Loucy (cell line): ENCODE measurements around the gene PATE1.

Source experiments
- H2AFZ ChIP-seq: fragments of 200-600 bp; sonication (generic); 2 replicates; pipeline ENCODE4 v1.6.0; 2016; ENCODE audit warnings: antibody characterized with exemption, mild to moderate bottlenecking, low read length, moderate library complexity
- H3F3A ChIP-seq: fragments of 200-600 bp; 2 replicates; pipeline ENCODE4 v1.6.0; 2016; ENCODE audit warnings: antibody characterized with exemption, low read depth, mild to moderate bottlenecking
- H3K27me3 ChIP-seq: fragments of 200-600 bp; sonication (generic); 2 replicates; pipeline ENCODE4 v1.6.1; 2014; ENCODE audit warnings: low read length, mild to moderate bottlenecking; ENCODE audit not compliant: insufficient read depth, poor library complexity, severe bottlenecking
- H3K36me3 ChIP-seq: fragments of 200-600 bp; sonication (generic); 2 replicates; pipeline ENCODE4 v1.6.1; 2016; ENCODE audit warnings: low read length; ENCODE audit not compliant: insufficient read depth
- H3K4me1 ChIP-seq: fragments of 200-600 bp; sonication (generic); 2 replicates; pipeline ENCODE4 v1.5.1; 2014; ENCODE audit warnings: low read length, mild to moderate bottlenecking; ENCODE audit not compliant: insufficient read depth, poor library complexity, severe bottlenecking
- H3K4me2 ChIP-seq: fragments of 200-600 bp; sonication (generic); 2 replicates; pipeline ENCODE4 v1.6.0; 2014; ENCODE audit warnings: antibody characterized with exemption, low read length, low read depth, mild to moderate bottlenecking; ENCODE audit not compliant: poor library complexity, severe bottlenecking
- H3K4me3 ChIP-seq: fragments of 200-600 bp; sonication (generic); 2 replicates; pipeline ENCODE4 v1.5.1; 2014; ENCODE audit warnings: low read length, mild to moderate bottlenecking, mixed read lengths; ENCODE audit not compliant: poor library complexity, severe bottlenecking
- H3K79me2 ChIP-seq: fragments of 200-600 bp; sonication (generic); 2 replicates; pipeline ENCODE4 v1.6.1; 2014; ENCODE audit warnings: low read length; ENCODE audit not compliant: insufficient read depth
- H3K9ac ChIP-seq: fragments of 200-600 bp; sonication (generic); 2 replicates; pipeline ENCODE4 v1.6.0; 2014; ENCODE audit warnings: mild to moderate bottlenecking, low read depth, low read length, moderate library complexity; ENCODE audit not compliant: poor library complexity, severe bottlenecking
- H3K9me2 ChIP-seq: fragments of 200-600 bp; sonication (generic); replicated peaks from 2 replicates; pipeline ENCODE4 v1.6.1; 2016; ENCODE audit warnings: low read depth, low read length, mixed read lengths
- H3K9me3 ChIP-seq: fragments of 200-600 bp; sonication (generic); 2 replicates; pipeline ENCODE4 v1.6.1; 2014; ENCODE audit warnings: mild to moderate bottlenecking, antibody characterized with exemption, low read length, low read depth; ENCODE audit not compliant: insufficient read depth
- H4K20me1 ChIP-seq: fragments of 200-600 bp; sonication (generic); 2 replicates; pipeline ENCODE4 v1.6.0; 2014; ENCODE audit warnings: antibody characterized with exemption, low read length, mild to moderate bottlenecking; ENCODE audit not compliant: insufficient read depth, poor library complexity, severe bottlenecking
- EZH2phosphoT487 ChIP-seq: fragments of 200-600 bp; IDR thresholded peaks from 2 replicates; pipeline ENCODE4 v1.6.1; 2018; ENCODE audit warnings: antibody characterized with exemption, mild to moderate bottlenecking, moderate library complexity, borderline replicate concordance
- TF ChIP-seq, protein P1 (sequence below): fragments of 200-600 bp; sonication (generic); conservative IDR thresholded peaks from 2 replicates; pipeline ENCODE4 v1.5.1; 2014; ENCODE audit warnings: mild to moderate bottlenecking, antibody characterized with exemption, low read length

Gene PATE1

DNA sequence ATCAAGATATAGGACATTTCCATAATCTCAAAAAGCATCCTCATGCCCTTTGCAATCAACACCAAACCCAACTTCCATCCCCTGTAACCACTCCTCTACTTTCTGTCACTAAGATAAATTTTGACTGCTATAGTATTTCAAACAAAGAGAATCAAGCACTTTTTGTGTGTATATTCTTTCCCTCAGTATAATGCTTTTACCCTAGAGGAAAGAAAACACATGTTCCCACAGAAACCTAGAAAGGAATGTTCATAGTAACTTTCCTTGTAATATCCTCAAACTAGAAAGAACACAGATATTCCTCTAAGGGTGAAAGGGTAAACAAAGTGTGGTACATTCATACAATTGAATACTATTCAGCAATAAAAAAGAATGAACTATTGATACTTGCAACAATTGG, 5.5 kb upstream of the PATE1 start:
- Histone ChIP-seq H3K9me3 (no peaks in the 10 kb centered on the region), H3K4me1 (no peaks in the 10 kb centered on the region), H3K36me3 (no peaks in the 10 kb centered on the region), H4K20me1 (no peaks in the 10 kb centered on the region), H3F3A (no peaks in the 10 kb centered on the region), H3K4me2 (no peak overlapping the region), H3K4me3 (no peak overlapping the region), H3K27me3 (no peaks in the 10 kb centered on the region), H3K79me2 (no peaks in the 10 kb centered on the region), H3K9ac (no peak overlapping the region), H2AFZ (no peak overlapping the region), H3K9me2 (no peaks in the 10 kb centered on the region)
- TF ChIP-seq EZH2phosphoT487: no peak
- TF ChIP-seq, protein P1, sequence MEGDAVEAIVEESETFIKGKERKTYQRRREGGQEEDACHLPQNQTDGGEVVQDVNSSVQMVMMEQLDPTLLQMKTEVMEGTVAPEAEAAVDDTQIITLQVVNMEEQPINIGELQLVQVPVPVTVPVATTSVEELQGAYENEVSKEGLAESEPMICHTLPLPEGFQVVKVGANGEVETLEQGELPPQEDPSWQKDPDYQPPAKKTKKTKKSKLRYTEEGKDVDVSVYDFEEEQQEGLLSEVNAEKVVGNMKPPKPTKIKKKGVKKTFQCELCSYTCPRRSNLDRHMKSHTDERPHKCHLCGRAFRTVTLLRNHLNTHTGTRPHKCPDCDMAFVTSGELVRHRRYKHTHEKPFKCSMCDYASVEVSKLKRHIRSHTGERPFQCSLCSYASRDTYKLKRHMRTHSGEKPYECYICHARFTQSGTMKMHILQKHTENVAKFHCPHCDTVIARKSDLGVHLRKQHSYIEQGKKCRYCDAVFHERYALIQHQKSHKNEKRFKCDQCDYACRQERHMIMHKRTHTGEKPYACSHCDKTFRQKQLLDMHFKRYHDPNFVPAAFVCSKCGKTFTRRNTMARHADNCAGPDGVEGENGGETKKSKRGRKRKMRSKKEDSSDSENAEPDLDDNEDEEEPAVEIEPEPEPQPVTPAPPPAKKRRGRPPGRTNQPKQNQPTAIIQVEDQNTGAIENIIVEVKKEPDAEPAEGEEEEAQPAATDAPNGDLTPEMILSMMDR: no peak

DNA sequence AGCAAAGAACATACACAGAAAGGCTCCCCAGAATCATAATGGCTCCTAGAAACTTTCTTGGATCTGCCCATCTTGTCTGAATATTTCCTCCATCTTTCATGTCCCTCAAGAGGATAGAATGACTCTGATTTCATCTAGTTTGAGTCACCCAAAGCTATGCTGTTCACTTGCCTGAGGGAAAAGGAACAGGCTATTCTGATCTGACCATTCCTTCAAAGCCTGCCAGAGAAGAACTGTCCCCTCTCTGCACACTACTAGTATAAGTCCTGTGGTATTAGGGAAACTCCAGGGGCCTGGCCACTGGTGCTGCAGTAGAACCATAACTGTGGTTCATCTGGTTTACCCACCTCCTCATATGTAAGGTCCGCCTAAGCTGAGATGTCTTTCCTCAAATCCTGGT, 2.4 kb upstream of the PATE1 start:
- Histone ChIP-seq H3K4me3 (no peak overlapping the region), H3K27me3 (no peaks in the 10 kb centered on the region), H3F3A (no peaks in the 10 kb centered on the region), H3K9me2 (no peaks in the 10 kb centered on the region), H3K79me2 (no peaks in the 10 kb centered on the region), H4K20me1 (no peaks in the 10 kb centered on the region), H3K9me3 (no peaks in the 10 kb centered on the region), H3K4me1 (no peaks in the 10 kb centered on the region), H2AFZ (no peak overlapping the region), H3K36me3 (no peaks in the 10 kb centered on the region), H3K4me2 (no peak overlapping the region), H3K9ac (no peak overlapping the region)
- no peak for TF ChIP-seq EZH2phosphoT487
- TF ChIP-seq, protein P1: no peak

DNA sequence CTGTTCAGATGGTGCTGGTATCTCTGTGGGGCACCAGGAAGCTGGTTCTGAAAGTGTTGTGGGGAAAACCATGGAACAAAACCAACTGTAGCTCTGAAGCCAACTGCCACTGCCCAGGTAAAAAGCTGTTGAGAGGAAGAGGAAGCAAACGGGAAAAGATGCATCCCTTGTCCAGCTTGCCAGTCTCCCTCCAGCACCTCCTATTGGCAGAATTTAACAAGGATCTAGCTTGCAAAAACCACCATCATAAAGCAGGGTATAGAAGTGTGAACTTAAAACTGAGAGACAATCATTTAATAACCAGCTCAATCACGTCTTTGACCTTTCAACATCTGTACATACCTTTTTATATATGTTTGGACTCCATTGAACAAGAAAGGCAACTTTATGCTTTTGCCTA, 4.5 kb downstream of the PATE1 start:
- H2AFZ ChIP-seq: no peak overlapping the region

More for the DNA sequence above, 4.5 kb downstream of the PATE1 start:
- no peak overlapping the region for H3K9ac ChIP-seq
- no peak overlapping the region for H3K4me3 ChIP-seq
- H3K36me3 ChIP-seq: no peaks in the 10 kb centered on the region
- TF ChIP-seq EZH2phosphoT487: no peak
- TF ChIP-seq, protein P1: no peak; the same call in 1 of the 2 replicates
- no peak overlapping the region for H3K4me2 ChIP-seq
- no peaks in the 10 kb centered on the region for H3F3A ChIP-seq
- no peaks in the 10 kb centered on the region for H3K4me1 ChIP-seq
- H3K27me3 ChIP-seq: no peaks in the 10 kb centered on the region
- no peaks in the 10 kb centered on the region for H3K9me2 ChIP-seq
- no peaks in the 10 kb centered on the region for H4K20me1 ChIP-seq
- no peaks in the 10 kb centered on the region for H3K9me3 ChIP-seq
- no peaks in the 10 kb centered on the region for H3K79me2 ChIP-seq
